Stimulated activated CD8-positive, alpha-beta memory T cell treated with anti-CD3 and anti-CD28 coated beads, Interleukin-15, amount 100 ng/mL, for 24 hours (primary cell): ENCODE data around the gene C19orf25.
"Not testable (repeated sequence)": the region's sequence is repeated elsewhere in the genome, so short reads cannot be mapped to it uniquely, and the experiment has no call there.

Experiments
- DNase-seq: peaks from one replicate; pipeline ENCODE4 v3.0.0-alpha.2; 2020; ENCODE audit warnings: low read depth

The C19orf25 gene

DNA sequence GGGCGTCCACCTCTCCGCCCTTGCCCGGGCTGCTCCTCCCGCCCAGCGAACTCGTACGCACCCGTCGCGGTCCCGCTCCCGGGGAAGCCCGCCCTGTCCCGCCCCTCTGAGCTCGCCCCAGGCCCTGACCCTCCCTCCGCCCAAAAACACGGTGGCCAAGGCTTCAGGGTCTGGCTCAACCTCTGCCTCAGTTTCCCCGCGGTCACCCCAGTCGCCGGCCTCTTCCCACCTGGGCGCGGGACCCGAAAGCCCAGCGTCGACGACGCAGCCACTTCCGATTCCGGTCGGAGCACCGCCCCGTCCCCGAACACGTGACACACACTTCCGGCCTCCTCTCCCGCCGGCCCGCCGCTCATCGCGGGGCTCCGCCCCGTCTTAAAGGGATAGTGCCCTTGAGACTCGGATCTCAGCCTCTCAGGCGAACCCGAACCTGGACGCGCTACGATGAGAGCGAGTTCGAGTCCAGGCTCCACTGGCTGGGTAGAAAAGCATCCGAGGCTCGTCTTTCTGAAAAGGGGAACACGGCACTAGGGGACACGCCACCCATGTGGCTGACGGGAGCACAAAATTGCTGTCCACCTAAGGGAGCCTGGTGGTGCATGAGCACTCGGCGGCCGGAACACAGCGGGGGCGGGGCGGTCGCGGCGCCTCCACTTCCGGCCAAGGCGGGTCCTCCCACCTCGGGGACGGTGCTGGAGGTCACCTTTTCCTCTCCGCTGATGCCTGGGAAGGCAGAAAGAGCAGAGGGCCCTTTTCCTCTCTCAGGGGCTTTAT is at the start of gene C19orf25:
C19orf25 (minus strand) TSS at position 282 of the 774 bp plus-strand sequence. CDS start 312 bp downstream, outside the sequence.
- DNase-seq, result peak; percentile 82

DNA sequence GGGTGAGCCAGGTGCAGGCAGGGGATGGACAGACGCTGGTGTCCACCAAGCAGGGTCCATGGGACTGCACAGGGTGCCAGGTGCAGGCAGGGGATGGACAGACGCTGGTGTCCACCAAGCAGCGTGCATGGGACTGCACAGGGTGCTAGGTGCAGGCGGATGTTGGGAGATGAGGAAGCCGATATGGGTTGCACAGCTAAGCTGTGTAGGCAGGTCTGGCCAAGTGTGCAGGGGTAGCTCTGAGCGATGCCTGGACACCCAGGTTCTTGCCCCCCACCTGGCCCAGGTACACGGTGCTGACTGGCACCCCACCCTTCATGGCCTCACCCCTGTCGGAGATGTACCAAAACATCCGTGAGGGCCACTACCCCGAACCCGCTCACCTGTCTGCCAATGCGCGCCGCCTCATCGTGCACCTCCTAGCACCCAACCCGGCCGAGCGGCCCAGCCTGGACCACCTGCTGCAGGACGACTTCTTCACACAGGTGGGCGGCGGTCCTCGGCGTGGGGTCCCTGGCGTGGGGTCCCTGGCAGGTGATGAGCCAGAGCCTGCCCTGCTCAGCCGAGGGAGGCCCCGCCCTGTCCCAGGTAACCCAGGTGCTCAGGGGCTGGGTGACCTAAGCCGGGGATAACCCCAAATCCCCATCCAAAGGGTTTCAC is 48.8 kb upstream of the C19orf25 start:
- no peak for DNase-seq

DNA sequence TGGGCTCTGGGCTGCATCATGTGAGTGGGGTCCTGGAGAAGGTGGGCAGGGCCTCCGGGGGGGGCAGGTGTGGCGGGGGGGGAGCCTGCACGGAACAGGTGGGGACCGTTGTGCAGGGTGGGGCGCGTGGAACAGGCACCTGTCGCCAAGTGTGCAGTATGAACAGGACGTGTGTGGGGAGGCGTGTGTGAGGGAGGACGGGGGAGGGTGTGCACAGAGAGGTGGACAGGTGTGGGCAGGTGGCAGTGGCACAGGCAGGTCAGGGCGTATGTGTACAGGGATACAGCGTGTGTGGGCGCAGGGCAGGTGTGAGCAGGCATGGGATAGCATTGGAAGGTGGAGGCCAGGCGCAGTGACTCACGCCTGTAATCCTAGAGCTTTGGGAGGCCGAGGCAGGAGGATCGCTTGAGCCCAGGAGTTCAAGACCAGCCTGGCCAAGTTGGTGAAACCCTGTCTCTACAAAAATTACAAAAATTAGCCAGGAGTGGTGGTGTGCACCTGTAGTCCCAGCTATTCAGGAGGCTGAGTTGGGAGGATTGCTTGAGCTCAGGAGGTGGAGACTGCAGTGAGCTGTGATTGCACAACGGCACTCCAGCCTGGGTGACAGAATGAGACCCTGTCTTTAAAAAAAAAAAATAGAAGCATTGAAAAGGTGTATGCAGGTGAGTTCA is 48.1 kb upstream of the C19orf25 start:
- DNase-seq, result no peak

DNA sequence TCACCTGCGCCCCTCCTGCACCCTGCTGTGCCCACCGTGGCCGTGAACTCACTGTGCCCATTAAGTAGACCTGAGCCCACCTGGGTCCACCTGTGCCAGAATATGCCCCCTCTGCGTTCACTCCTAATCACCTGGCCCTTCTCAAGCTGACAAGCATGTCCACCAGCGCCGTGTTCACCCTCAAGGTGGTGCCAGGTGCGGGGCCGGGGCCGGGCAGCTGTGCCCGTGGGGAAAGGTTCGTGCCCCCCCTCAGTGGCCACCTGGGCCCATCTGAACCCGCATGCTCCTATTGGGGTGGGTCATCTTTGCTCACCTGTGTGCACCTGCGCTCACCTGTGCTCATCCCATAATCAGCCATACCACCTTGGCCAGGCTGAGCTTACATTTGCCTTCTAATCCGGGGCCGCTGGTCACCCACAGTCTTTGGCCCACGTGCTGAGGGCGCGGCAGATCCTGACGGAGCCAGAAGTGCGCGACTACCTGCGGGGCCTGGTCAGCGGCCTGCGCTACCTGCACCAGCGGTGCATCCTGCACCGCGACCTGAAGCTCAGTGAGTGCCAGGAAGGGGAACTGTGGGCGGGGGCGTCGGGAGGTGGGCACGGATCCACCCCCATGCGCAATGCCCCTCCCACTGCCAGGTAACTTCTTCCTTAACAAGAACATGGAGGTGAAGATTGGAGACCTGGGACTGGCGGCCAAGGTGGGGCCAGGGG is 47.2 kb upstream of the C19orf25 start:
- no peak for DNase-seq

DNA sequence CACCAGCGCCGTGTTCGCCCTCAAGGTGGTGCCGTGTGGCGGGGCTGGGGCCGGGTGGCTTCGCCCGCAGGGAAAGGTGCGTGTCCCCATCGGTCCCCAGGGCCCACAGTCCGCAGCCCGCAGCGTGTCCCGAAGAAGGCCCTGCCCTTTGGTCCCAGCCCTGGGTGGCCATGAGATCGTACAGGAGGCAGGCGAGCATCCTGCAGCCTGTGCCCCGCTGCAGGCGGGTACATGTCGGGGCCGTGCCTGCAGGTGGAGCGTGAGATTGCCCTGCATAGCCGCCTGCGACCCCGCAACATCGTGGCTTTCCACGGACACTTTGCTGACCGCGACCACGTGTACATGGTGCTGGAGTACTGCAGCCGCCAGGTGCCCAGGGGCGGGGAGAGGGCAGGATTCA is 46.3 kb upstream of the C19orf25 start:
- DNase-seq, result no peak

DNA sequence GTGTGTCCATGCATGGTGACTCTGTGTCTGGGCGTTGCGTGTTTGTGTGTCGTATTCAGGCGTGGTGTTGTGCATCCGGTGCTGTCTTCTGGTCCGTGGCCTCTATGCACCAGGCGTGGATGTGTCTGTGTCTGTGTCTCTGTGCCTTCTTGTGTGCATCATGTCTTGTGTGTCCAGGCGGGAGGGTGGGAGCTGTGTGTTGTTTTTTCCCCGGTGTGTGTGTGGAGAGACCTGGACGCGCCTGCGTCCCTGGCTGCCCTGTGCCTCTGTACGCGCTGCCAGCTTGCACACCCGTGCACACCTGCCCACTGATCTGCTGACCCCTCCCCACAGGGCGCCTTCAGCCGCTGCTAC is 45.9 kb upstream of the C19orf25 start:
- no peak for DNase-seq

DNA sequence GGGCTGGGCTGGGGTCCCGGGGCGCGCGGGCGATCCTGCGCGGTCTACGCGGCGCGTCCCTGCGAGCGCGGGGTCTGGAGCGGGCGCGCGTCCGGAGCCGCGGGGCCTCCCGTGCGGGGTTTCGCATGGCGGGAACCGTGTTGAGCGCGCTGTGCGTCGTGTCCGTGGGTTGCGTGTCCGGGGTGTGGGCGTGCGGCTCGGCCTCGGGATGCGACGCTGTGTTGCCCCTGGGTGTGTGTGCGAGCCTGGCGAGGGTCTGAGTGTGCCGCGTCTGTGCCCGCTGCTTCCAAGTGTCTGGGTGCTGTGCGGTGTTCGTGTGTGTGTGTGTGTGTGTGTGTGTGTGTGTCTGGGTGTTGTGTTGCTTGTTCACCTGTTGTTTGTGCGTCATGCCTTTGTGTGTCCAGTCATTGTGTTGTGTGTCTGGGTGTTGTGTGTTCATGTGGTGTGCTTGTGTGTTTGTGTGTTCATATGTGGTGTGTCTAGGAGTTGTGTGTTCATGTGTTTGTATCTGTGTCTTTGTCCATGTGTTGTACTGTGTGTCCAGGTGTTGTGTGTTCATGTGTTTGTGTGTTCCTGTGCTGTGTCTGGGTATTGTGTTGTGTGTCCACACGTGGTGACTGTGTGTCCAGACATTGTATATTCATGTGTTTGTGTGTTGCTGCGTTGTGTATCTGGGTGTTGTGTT is 45.4 kb upstream of the C19orf25 start:
- no peak for DNase-seq

DNA sequence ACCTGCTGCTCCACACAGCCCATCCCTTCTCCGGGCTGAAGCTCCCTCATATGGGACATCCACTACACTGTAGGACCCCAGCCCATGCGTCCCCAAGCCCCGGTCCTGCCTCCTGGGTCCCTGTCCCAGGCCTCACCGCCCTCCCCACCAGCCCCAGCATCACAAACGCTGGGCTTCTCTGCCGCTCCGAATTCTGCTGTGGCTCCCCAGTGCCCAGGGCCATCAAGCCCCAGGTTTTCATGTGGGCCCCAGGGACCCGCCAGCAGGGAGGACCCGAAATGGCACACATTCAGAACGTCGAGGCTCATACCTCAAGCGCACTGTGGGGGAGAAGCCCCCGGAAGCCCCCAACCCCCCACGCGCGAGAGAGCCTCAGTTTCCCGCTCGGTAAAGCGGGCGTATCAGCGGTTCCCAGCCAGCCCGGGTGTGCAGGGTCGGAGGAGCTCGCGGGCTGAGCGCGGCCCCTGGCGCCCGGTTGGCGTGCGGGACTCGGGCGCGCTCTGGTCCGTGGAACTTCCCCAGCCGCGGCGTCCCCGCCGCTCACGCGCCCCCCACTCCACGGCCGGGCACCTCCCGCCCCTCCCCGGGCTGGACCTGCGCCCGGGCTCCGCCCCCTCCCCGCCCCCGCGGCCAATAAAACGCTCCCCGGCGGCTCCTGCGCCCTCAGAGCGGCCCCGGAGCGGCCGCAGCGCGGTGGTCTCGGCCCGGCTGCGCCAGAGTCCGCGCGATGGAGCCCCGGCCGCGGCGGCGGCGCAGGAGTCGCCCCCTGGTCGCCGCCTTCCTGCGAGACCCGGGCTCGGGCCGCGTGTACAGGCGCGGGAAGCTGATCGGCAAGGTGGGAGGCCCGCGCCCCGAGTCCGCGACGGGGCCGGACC is 44.6 kb upstream of the C19orf25 start, which contains the start of gene PLK5:
PLK5 (plus strand) TSS at position 666 of the 875 bp plus-strand sequence. CDS start 2,920 bp downstream, outside the sequence.
- DNase-seq, result no peak

DNA sequence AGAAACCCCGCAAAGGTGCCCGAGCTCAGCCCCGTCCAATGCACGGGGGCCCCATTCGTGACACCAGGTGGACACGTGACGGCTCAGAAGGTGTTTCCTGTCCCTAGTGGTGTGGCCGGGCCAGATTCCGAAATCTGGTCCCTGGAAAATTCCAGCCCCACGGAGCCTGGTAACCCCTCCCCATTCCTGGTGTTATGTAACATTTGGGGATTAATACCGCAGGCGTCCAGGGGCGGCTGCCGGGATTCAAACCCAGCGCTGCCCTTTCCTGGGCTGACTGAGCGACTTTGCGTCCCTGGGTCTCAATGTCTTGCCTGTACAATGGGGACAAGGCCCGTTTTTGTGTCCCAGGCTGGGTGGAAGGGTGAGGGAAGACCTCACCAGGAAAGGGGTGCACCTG is 43.8 kb upstream of the C19orf25 start:
- no peak for DNase-seq

DNA sequence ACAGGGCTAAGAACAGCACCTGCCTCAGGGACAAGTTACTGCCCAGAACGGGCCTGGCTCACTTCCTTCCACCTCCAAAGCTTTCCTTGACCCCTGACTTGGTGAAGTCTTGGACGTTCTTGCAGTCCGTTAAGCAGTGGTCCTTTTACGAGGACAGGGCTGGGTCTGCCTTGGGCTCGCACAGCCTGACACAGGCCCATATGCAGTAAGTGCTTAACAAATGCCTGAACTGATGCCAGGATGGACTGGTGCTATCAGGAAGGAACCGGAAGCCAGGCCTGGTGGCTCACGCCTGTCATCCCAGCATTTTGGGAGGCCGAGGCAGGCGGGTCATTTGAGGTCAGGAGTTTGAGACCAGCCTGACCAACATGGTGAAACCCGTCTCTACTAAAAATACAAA is 43.0 kb upstream of the C19orf25 start:
- DNase-seq, result no peak

DNA sequence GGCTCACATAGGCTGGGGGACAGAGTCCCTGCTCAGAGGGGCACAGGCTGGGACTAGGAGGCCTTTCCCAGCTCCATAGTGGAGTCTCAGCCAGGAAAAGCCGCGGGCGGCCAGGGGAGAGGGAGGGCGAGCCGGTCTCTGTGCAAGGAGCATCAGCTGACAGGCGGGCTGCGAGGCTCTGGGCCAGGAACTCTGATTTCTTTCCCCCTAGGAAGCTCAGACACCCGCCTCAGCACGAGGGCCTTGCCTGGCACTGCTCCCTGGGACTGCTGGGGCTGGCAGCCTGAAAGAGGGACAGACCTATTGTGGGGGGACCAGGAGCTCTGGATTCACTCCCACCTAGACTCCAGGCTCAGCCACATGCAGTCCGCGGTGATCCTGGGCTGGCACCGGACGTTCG is 42.6 kb upstream of the C19orf25 start:
- DNase-seq, result no peak

DNA sequence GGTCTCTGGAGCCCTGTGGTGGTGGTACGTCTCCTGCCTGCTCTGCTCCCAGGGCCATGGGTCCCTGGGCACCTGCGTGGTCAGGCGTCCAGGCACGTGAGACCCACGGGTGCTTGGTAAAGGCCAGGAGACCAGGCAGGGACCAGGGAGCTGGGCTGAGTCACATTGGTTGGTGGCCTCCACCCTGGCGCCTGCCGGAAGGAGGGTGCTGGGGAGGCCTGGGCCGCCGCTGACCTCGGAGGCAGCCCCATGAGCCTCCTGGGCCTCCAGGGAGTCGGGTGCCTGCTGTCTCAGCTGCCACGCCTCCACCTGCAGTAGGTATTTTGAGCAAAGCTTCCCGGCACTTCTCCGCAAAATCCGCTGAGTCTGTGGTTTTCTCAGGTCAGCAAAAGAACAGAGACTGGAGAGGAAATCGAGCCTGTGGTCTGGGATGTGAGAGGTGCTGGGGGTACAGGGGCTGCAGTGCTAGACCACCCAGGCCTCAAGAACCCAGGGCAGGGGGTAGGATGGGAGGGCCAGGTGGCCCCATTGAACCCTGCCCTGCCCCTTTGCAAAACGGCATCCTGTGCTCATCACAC is 41.3 kb upstream of the C19orf25 start:
- DNase-seq, result no peak

DNA sequence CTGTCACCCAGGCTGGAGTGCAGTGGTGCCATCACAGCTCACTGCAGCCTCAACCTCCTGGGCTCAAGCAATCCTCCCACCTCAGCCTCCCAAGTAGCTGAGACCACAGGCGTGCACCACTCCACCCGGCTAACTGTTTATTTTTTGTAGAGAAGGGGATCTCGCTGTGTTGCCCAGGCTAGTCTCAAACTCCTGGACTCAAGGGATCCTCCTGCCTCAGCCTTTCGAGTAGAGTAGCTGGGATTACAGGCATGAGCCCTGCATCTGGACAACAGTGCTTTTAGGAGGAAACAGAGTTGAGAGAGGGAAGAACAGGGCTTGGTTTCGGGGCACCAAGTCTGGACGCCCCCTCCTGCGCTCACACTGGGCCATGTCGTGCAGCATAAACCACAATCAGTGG is 40.8 kb upstream of the C19orf25 start:
- not testable (repeated sequence) for DNase-seq

DNA sequence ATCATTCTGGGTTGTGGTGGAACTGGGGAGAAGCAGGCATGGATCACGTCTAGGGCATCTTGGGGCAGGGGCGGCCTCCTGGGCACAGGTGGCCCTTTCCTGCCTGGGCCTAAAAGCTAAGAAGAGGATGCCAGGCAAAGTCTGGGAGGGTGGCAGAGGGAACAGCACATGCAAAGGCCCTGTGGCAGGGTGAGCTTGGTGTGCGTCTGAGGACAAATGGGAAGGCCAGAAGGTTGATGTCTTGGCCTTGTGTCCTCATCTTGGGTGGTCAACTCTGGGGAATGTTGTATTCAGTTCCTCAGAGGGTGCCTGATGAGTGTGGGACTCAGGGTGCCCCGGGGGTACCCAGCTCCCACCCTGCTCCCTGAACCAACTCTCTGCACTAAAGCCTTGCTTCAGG is 39.5 kb upstream of the C19orf25 start:
- DNase-seq, result no peak

DNA sequence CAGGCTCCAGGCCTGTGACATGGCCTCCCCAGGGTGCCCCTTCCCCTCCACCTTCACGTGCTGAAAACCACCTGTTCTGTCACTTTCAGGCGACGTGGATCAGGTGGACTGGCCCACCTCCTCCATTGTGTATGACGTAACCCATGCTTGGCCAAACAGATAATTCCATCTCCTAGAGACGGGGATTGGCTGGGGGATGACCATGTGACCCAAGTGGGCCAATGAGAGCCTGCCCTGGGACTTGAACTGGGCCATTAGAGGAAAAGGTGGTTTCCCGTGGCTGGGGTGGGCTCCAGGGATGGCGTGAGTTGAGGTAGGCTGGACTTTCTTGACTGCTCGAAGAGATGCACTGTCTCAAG is 37.4 kb upstream of the C19orf25 start:
- DNase-seq, result no peak

DNA sequence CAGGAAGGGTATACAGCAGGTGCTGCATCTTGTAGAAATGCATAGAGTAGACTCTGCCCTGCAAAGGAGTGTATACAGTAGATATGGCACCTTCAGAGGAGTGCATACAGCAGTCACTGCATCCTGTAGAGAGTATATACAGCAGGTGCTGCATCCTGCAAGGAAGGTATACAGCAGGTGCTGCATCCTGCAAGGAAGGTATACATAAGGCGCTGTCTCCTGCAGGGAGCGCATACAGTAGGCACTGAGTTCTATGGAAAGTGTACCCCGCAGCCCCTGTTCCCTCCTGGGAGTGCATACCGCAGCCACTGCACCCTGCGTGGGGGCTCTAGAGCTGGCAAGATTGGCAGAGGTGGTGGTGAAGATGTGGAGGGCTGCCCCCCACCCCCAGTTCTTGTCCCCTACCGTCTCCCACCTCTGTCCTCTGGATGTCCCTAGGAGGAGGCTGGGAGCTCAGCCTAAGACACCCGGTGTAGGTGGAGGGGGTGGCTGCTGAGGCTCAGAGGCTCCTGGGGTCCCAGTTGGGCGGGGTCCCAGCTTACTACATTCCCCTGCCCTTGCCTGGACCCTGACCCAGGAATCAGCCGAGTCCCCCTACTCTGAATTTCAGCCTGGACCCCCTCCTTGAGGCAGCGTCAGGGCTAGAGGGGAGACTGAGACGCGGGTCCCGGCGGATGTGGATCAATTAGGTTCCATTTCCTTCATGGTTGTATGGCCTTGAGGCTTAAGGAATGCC is 36.1 kb upstream of the C19orf25 start:
- DNase-seq, result no peak

DNA sequence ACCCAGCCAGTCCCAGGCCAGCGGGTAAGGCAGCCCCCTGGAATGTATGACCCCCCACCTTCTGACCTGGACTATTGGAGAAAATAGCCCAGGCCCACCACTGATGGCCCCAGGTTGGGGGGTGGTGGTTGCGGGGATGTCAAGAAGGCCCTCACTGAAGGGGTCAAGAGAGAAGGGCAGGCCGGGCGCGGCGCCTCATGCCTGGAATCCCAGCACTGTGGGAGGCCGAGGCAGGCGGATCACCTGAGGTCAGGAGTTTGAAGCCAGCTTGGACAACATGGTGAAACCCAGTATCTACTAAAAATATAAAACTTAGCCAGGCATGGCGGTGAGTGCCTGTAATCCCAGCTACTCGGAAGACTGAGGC is 35.3 kb upstream of the C19orf25 start:
- DNase-seq, result no peak

DNA sequence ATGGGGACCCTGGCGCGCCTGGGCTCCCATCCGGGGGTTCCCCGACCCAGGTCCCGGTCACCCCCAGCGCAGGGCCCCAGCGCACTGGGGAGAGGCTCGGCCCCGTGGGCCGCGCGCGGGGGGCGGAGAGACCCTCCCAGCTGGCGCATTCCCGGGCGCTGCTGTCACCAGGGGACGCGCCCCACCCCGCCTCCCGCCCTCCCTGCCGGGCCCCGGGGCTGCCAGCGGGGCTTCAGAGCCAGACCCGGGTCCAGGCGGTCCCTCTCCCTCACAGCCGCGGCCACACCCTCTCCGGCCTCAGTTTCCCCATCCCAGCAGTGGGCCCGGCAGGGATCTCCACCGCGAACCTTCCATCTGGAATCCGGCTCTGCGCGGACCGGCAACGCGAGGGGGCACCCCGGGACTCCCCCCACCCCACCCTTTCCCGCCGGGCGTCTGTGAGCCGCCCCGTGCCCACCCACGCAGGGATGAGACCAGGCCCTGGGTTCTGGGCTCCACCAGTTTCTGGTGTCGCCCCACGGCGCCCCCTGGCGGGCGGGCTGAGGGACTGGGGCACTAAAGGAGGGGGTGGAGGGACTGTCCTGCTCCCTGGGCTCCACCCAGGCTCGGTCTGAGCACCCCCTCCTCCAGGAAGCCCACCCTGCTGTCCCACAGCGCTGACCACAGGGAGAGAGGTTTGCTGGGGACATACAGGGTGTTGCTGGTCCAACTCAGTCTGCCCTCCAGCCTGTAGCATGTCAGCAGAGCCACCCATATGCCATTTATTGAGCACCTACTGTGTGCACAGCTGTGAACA is 34.7 kb upstream of the C19orf25 start:
- DNase-seq, result peak; percentile 53
